ENCODE data around the gene PCK1. TPM values are rescaled to one million over a fixed set of nuclear protein-coding genes. Genes with fewer than 3 reads are reported as not detected.
"Not testable (repeated sequence)": the region's sequence is repeated elsewhere in the genome, so short reads cannot be mapped to it uniquely, and the experiment has no call there.

The PCK1 gene
- total RNA-seq, result not detected in 2 replicates
- long read RNA-seq, result 0 reads

GRCh38 chr20:57560554-57561355 is at the start of gene PCK1:
Gene PCK1 (plus strand): TSS chr20:57561110. CDS start chr20:57561412, 302 bp downstream.
- Mint-ChIP-seq H3K4me1 (peaks cover 3% of the 10 kb centered on the region), H3K27ac (ENCODE audit: unreplicated experiment) (no peak within 1 kb of the TSS)

DNA sequence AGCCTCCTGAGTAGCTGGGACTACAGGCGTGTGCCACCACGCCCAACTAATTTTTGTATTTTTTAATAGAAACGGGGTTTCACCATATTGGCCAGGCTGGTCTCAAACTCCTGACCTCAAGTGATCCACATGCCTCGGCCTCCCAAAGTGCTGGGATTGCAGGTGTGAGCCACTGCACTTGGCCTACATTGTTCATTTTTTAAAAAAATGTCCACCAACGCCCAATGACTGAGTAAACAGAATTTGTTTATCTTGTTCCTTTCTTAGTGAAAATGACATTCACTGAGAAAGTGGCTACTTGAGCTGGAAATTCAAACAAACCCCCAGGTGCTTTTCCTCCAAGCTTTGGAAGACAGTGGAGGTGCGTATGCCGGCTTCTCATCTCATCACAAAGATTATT is 49.2 kb upstream of the PCK1 start:
- H3K4me3 Mint-ChIP-seq; DNase-seq (ENCODE audit: low read depth, low spot score); H3K27me3 Mint-ChIP-seq (ENCODE audit: low read depth); H3K27ac Mint-ChIP-seq (ENCODE audit: unreplicated experiment); H3K36me3 Mint-ChIP-seq (ENCODE audit: low read depth); H3K9me3 Mint-ChIP-seq: not testable (repeated sequence)
- peaks cover 11% of the 10 kb centered on the region for H3K4me1 Mint-ChIP-seq

More at GRCh38 chr20:57560554-57561355, at the start of gene PCK1:
- H3K9me3 Mint-ChIP-seq, result no peaks in the 10 kb centered on the region
- H3K4me3 Mint-ChIP-seq, result no peak within 1 kb of the TSS
- peaks cover 27% of the 10 kb centered on the region for H3K27me3 Mint-ChIP-seq (ENCODE audit: low read depth)
- H3K36me3 Mint-ChIP-seq (ENCODE audit: low read depth), result no peaks in the 10 kb centered on the region
- DNase-seq (ENCODE audit: low read depth, low spot score), result no peak
- TF ChIP-seq CTCF (conservative IDR thresholded peaks at IDR 0.05), result no peak

DNA sequence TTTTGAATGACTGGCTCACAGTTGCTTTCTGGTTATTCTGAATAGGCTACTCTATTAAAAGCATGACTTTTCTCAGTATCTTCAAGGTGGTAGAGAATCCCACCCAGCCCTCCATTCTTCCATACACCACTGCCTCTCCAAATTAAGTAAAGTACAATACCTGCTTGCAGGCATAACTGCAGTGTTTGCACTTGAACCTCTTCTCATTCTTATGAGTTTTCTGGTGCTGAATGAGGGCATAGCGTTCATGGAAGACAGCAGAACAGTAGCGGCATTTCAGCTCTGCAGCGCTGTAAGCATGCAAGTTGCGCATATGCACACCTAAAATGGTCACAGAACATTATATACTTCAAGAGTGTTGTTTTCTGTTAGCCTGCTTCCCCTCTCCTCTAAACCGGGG is 48.5 kb upstream of the PCK1 start:
- no peak for TF ChIP-seq CTCF (conservative IDR thresholded peaks at IDR 0.05)
- Mint-ChIP-seq H3K27ac (ENCODE audit: unreplicated experiment) (no peak overlapping the region), H3K36me3 (ENCODE audit: low read depth) (no peaks in the 10 kb centered on the region), H3K27me3 (ENCODE audit: low read depth) (peaks cover 5% of the 10 kb centered on the region), H3K4me3 (no peak overlapping the region), H3K4me1 (peaks cover 11% of the 10 kb centered on the region), H3K9me3 (no peaks in the 10 kb centered on the region)
- DNase-seq (ENCODE audit: low read depth, low spot score), result no peak

DNA sequence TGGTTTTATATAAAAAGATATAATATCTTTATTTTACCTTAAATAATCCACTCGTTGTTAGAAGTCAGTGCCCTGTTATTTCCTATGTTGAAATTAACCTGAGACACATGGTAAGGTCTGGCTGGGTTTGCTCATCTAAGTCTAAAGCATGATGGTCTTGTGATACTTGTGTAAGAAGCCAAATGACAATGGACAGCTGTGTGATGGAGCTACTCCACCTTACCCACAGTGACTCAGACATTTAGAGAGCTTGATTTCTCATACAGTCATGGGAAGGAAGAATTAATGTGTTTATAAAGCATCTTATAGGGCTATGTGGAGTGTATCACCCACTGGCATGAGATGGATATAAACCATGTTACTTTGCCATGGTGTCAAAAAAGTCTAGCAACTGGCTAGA is 47.7 kb upstream of the PCK1 start:
- Mint-ChIP-seq H3K36me3 (ENCODE audit: low read depth) (no peaks in the 10 kb centered on the region), H3K4me1 (peaks cover 11% of the 10 kb centered on the region), H3K9me3 (no peaks in the 10 kb centered on the region), H3K4me3 (no peak overlapping the region), H3K27ac (ENCODE audit: unreplicated experiment) (no peak overlapping the region), H3K27me3 (ENCODE audit: low read depth) (peaks cover 5% of the 10 kb centered on the region)
- TF ChIP-seq CTCF (conservative IDR thresholded peaks at IDR 0.05), result no peak
- DNase-seq (ENCODE audit: low read depth, low spot score), result no peak

DNA sequence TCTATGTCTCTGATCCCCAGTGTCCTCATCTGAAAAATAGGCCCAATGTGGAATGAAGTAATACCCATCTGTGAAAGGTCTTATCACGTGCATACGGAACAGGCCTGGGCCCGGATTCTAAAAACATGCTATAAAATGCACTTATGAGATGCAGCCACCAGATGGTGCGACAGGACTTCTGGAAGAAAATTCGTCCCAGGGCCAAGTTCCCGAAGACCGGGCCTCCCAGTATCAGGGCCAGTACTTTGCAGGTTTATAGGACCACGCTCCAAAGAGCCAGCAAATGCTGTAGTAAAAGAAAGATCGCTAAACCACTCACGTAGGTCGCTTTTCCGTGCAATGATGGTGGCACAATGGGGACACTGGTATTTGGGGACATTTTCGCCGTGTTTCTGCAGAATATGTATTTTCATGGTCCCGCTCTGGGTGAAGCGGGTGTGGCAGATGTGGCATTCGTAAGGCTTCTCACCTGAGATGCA is 46.6 kb upstream of the PCK1 start:
- Mint-ChIP-seq H3K4me3 (no peak overlapping the region), H3K4me1 (peaks cover 3% of the 10 kb centered on the region), H3K27me3 (ENCODE audit: low read depth) (no peaks in the 10 kb centered on the region), H3K27ac (ENCODE audit: unreplicated experiment) (no peak overlapping the region), H3K36me3 (ENCODE audit: low read depth) (no peaks in the 10 kb centered on the region), H3K9me3 (no peaks in the 10 kb centered on the region)
- TF ChIP-seq CTCF (conservative IDR thresholded peaks at IDR 0.05), result peak; percentile 91
- peak; percentile 59 for DNase-seq (ENCODE audit: low read depth, low spot score)

- no peak overlapping the region for H3K4me3 Mint-ChIP-seq
- H3K36me3 Mint-ChIP-seq (ENCODE audit: low read depth), result no peaks in the 10 kb centered on the region
Measured at GRCh38 chr20:57517904-57518303, 43.0 kb upstream of the PCK1 start.

More at GRCh38 chr20:57517904-57518303, 43.0 kb upstream of the PCK1 start:
- TF ChIP-seq CTCF (conservative IDR thresholded peaks at IDR 0.05), result no peak
- peaks cover 6% of the 10 kb centered on the region for H3K4me1 Mint-ChIP-seq
- no peak overlapping the region for H3K27ac Mint-ChIP-seq (ENCODE audit: unreplicated experiment)
- DNase-seq (ENCODE audit: low read depth, low spot score), result no peak
- no peaks in the 10 kb centered on the region for H3K27me3 Mint-ChIP-seq (ENCODE audit: low read depth)
- H3K9me3 Mint-ChIP-seq, result no peaks in the 10 kb centered on the region

Data from neural crest cell (in vitro differentiated cells).